ENCODE measurements around the gene CACFD1. TPM values are rescaled to one million over a fixed set of nuclear protein-coding genes. Genes with fewer than 3 reads are reported as not detected.

CACFD1 gene
- total RNA-seq, 1 experiment from 2014 or later, result 26.1 TPM

Other genes starting within 250 kb of the CACFD1 start
- not detected in 2 replicates for gene ABO, start 184.8 kb upstream of the CACFD1 start, total RNA-seq (2014; rRNA removed; shearing (Covaris generic))
- gene SURF6, start 123.8 kb upstream of the CACFD1 start, total RNA-seq (2014; rRNA removed; shearing (Covaris generic)), result 23.3 and 40.6 TPM in 2 replicates
- 27.4 and 28.2 TPM in 2 replicates for gene MED22, start 111.8 kb upstream of the CACFD1 start, total RNA-seq (2014; rRNA removed; shearing (Covaris generic))
- gene RPL7A, start 111.8 kb upstream of the CACFD1 start, total RNA-seq (2014; rRNA removed; shearing (Covaris generic)), result 3,218 and 3,629 TPM in 2 replicates
- gene SURF1, start 103.5 kb upstream of the CACFD1 start, total RNA-seq (2014; rRNA removed; shearing (Covaris generic)), result 33.8 and 51.7 TPM in 2 replicates
- 32.3 and 47.5 TPM in 2 replicates for gene SURF2, start 103.4 kb upstream of the CACFD1 start, total RNA-seq (2014; rRNA removed; shearing (Covaris generic))
- 333 and 361 TPM in 2 replicates for gene SURF4, start 83.9 kb upstream of the CACFD1 start, total RNA-seq (2014; rRNA removed; shearing (Covaris generic))
- gene STKLD1, start 83.6 kb upstream of the CACFD1 start, total RNA-seq (2014; rRNA removed; shearing (Covaris generic)), result 0.37 and 1.1 TPM in 2 replicates
- gene REXO4, start 42.0 kb upstream of the CACFD1 start, total RNA-seq (2014; rRNA removed; shearing (Covaris generic)), result 25.0 and 38.8 TPM in 2 replicates
- gene ADAMTS13, start 37.6 kb upstream of the CACFD1 start, total RNA-seq (2014; rRNA removed; shearing (Covaris generic)), result 1.4 and 2.3 TPM in 2 replicates
- 5.5 and 6.8 TPM in 2 replicates for gene SLC2A6, start 19.1 kb downstream of the CACFD1 start, total RNA-seq (2014; rRNA removed; shearing (Covaris generic))
- 0.64 TPM in 1 of 2 replicates, not detected in the other for gene MYMK, start 65.0 kb downstream of the CACFD1 start, total RNA-seq (2014; rRNA removed; shearing (Covaris generic))
- not detected in 2 replicates for gene ADAMTSL2, start 74.7 kb downstream of the CACFD1 start, total RNA-seq (2014; rRNA removed; shearing (Covaris generic))
- not detected in 2 replicates for gene FAM163B, start 149.4 kb downstream of the CACFD1 start, total RNA-seq (2014; rRNA removed; shearing (Covaris generic))
- gene DBH, start 176.4 kb downstream of the CACFD1 start, total RNA-seq (2014; rRNA removed; shearing (Covaris generic)), result not detected in 2 replicates